Nephron (organoid): ENCODE data around the gene AVP.

ENCODE experiments used
- H3K27ac Mint-ChIP-seq, 3 experiments: 2 replicates each; pipeline ENCODE4 v1.8.0; 2020; ENCODE audit warnings: mixed read lengths in 3 of 3, mild to moderate bottlenecking in 2 of 3, moderate library complexity in 1 of 3
- H3K27me3 Mint-ChIP-seq: 2 replicates; pipeline ENCODE4 v1.8.0; 2021; ENCODE audit warnings: low read depth, mild to moderate bottlenecking, moderate library complexity, mixed read lengths
- H3K36me3 Mint-ChIP-seq: 2 replicates; pipeline ENCODE4 v1.8.0; 2020; ENCODE audit warnings: low read depth, mixed read lengths
- H3K4me1 Mint-ChIP-seq: 2 replicates; pipeline ENCODE4 v1.8.0; 2020; ENCODE audit warnings: mixed read lengths
- H3K4me3 Mint-ChIP-seq, 3 experiments: 2 replicates each; pipeline ENCODE4 v1.8.0; 2020; ENCODE audit warnings: mild to moderate bottlenecking in 3 of 3, mixed read lengths in 3 of 3, moderate library complexity in 2 of 3
- H3K9me3 Mint-ChIP-seq: 2 replicates; pipeline ENCODE4 v1.8.0; 2020; ENCODE audit warnings: mixed read lengths
- CTCF ChIP-seq, 3 experiments: fragments of 200-600 bp; sonication (generic); IDR thresholded peaks; one replicate each; pipeline ENCODE4 v1.5.0; 2021; ENCODE audit warnings: antibody characterized with exemption in 3 of 3; ENCODE audit not compliant: unreplicated experiment in 3 of 3

Gene AVP

GRCh38 chr20:3111995-3112394 lies 27.5 kb upstream of the AVP start:
- Mint-ChIP-seq H3K27me3 (no peaks in the 10 kb centered on the region), H3K27ac (no peak overlapping the region), H3K4me3 (no peak overlapping the region), H3K9me3 (no peaks in the 10 kb centered on the region), H3K36me3 (peaks cover 21% of the 10 kb centered on the region), H3K4me1 (no peaks in the 10 kb centered on the region)
- no peak for TF ChIP-seq CTCF (IDR thresholded peaks at IDR 0.05; ENCODE audit: unreplicated experiment in 3 of 3)

GRCh38 chr20:3111507-3111906 lies 27.0 kb upstream of the AVP start:
- no peaks in the 10 kb centered on the region for H3K4me1 Mint-ChIP-seq
- no peak overlapping the region for H3K27ac Mint-ChIP-seq
- peaks cover 21% of the 10 kb centered on the region for H3K36me3 Mint-ChIP-seq
- no peaks in the 10 kb centered on the region for H3K27me3 Mint-ChIP-seq
- no peak for TF ChIP-seq CTCF (IDR thresholded peaks at IDR 0.05; ENCODE audit: unreplicated experiment in 3 of 3)
- no peak overlapping the region for H3K4me3 Mint-ChIP-seq
- H3K9me3 Mint-ChIP-seq: no peaks in the 10 kb centered on the region

- H3K27me3 Mint-ChIP-seq: no peaks in the 10 kb centered on the region
- H3K9me3 Mint-ChIP-seq: no peaks in the 10 kb centered on the region
- peaks cover 19% of the 10 kb centered on the region for H3K36me3 Mint-ChIP-seq
- no peak overlapping the region for H3K27ac Mint-ChIP-seq
- H3K4me1 Mint-ChIP-seq: no peaks in the 10 kb centered on the region
- no peak overlapping the region for H3K4me3 Mint-ChIP-seq
- no peak for TF ChIP-seq CTCF (IDR thresholded peaks at IDR 0.05; ENCODE audit: unreplicated experiment in 3 of 3)
Measured at GRCh38 chr20:3109350-3110302, 25.1 kb upstream of the AVP start.

GRCh38 chr20:3107464-3108025 lies 23.0 kb upstream of the AVP start:
- no peak for TF ChIP-seq CTCF (IDR thresholded peaks at IDR 0.05; ENCODE audit: unreplicated experiment in 3 of 3)
- Mint-ChIP-seq H3K27me3 (no peaks in the 10 kb centered on the region), H3K9me3 (no peaks in the 10 kb centered on the region), H3K4me3 (no peak overlapping the region), H3K4me1 (no peaks in the 10 kb centered on the region), H3K27ac (no peak overlapping the region), H3K36me3 (peaks cover 12% of the 10 kb centered on the region)

- Mint-ChIP-seq H3K4me1 (no peaks in the 10 kb centered on the region), H3K9me3 (no peaks in the 10 kb centered on the region), H3K27me3 (no peaks in the 10 kb centered on the region), H3K27ac (no peak overlapping the region), H3K36me3 (peaks cover 8% of the 10 kb centered on the region), H3K4me3 (no peak overlapping the region)
- no peak for TF ChIP-seq CTCF (IDR thresholded peaks at IDR 0.05; ENCODE audit: unreplicated experiment in 3 of 3)
Measured at GRCh38 chr20:3106658-3107463, 22.3 kb upstream of the AVP start.
